ENCODE results near the gene RANGAP1.
A peak's percentile ranks its signal among the peaks of the same experiment; 100 is the strongest.
"Not testable (repeated sequence)": the region's sequence is repeated elsewhere in the genome, so short reads cannot be mapped to it uniquely, and the experiment has no call there.

RANGAP1 gene

GRCh38 chr22:41308054-41308453 is 22.1 kb upstream of the RANGAP1 start:
- Mint-ChIP-seq H3K27me3 (no peaks in the 10 kb centered on the region), H3K36me3 (peaks cover 37% of the 10 kb centered on the region), H3K27ac (no peak overlapping the region), H3K9me3 (no peaks in the 10 kb centered on the region), H3K4me3 (no peak overlapping the region), H3K4me1 (peaks cover 40% of the 10 kb centered on the region)
- no peak for ATAC-seq

- H3K9me3 Mint-ChIP-seq: no peaks in the 10 kb centered on the region
- no peak overlapping the region for H3K4me3 Mint-ChIP-seq
- no peak for ATAC-seq
- H3K36me3 Mint-ChIP-seq: peaks cover 29% of the 10 kb centered on the region
- no peak overlapping the region for H3K27ac Mint-ChIP-seq
- peaks cover 41% of the 10 kb centered on the region for H3K4me1 Mint-ChIP-seq
- no peaks in the 10 kb centered on the region for H3K27me3 Mint-ChIP-seq
These were observed 19.7 kb upstream of the RANGAP1 start for GRCh38 chr22:41305646-41306045.

- H3K4me3 Mint-ChIP-seq: peak overlapping the region; percentile 78
- no peak for ATAC-seq
- no peaks in the 10 kb centered on the region for H3K27me3 Mint-ChIP-seq
- no peaks in the 10 kb centered on the region for H3K9me3 Mint-ChIP-seq
- H3K27ac Mint-ChIP-seq: peak overlapping the region; percentile 74
- peaks cover 34% of the 10 kb centered on the region for H3K4me1 Mint-ChIP-seq
- peaks cover 12% of the 10 kb centered on the region for H3K36me3 Mint-ChIP-seq
These were observed 16.8 kb upstream of the RANGAP1 start for GRCh38 chr22:41302811-41303210.

- Mint-ChIP-seq H3K27me3 (no peaks in the 10 kb centered on the region), H3K4me3 (peak overlapping the region; percentile 78), H3K9me3 (no peaks in the 10 kb centered on the region), H3K27ac (peak overlapping the region; percentile 74), H3K4me1 (peaks cover 30% of the 10 kb centered on the region), H3K36me3 (peaks cover 6% of the 10 kb centered on the region)
- peak; percentile 9 for ATAC-seq
These were observed 16.2 kb upstream of the RANGAP1 start for GRCh38 chr22:41302021-41302767.

DNA sequence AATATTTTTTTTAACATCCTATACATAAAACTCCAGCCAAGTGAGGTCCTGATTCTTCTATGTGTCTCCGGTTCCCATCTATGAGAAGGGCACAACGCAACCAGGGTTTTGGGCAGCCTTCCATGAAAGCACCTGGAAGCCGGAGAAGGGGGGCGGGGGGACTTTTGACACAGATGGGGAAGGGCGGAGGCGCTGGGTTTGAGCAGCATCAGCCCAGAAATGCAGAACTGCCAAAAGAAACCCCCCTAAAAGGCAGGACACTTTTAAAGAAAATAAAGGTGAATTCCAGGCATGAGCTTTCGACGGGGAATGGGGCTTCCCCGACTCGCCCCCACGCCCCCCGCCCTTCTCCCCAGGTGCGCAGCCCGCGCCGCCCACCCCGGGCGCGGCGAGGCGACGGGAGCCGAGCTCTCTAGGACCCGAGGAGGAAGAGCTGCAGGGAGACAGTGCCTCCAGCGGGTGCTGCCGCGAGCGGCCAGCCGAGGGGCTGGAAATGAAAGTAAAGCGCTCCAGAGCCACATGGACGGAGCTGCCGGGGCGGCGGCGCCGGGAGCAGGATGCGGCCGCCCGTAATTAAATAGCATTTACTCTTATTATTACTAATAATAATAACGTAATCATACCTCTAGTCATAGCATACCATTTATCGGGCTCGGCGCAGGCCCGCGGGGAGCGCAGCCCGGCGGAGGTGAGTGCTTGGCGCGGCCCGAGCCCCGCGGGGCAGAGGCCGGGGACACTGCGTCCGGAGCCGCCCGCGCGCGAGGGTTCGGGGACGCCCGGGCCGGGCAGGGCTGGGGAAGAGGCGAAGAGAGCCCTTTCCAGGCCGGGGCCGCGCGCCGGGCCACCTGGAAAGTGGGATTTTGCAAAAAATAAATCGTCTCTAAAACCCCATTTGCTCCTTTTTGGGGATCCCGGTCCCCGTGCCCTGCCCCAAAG is 15.4 kb upstream of the RANGAP1 start, which contains the start of gene ZC3H7B:
TSS of gene ZC3H7B (plus strand) at position 441 of the 936 bp plus-strand sequence. CDS start 19,136 bp downstream, outside the sequence.
- Mint-ChIP-seq H3K9me3 (no peaks in the 10 kb centered on the region), H3K4me1 (peaks cover 28% of the 10 kb centered on the region), H3K27me3 (no peaks in the 10 kb centered on the region), H3K4me3 (peak within 1 kb of the TSS; percentile 78), H3K27ac (peak within 1 kb of the TSS; percentile 74), H3K36me3 (peaks cover 5% of the 10 kb centered on the region)
- peak; percentile 97 for ATAC-seq

- Mint-ChIP-seq H3K27ac (peak overlapping the region; percentile 74), H3K9me3 (no peaks in the 10 kb centered on the region), H3K4me1 (peaks cover 28% of the 10 kb centered on the region), H3K27me3 (no peaks in the 10 kb centered on the region), H3K4me3 (peak overlapping the region; percentile 77), H3K36me3 (peaks cover 5% of the 10 kb centered on the region)
- ATAC-seq: no peak
These were observed 14.7 kb upstream of the RANGAP1 start for GRCh38 chr22:41300661-41301060.

DNA sequence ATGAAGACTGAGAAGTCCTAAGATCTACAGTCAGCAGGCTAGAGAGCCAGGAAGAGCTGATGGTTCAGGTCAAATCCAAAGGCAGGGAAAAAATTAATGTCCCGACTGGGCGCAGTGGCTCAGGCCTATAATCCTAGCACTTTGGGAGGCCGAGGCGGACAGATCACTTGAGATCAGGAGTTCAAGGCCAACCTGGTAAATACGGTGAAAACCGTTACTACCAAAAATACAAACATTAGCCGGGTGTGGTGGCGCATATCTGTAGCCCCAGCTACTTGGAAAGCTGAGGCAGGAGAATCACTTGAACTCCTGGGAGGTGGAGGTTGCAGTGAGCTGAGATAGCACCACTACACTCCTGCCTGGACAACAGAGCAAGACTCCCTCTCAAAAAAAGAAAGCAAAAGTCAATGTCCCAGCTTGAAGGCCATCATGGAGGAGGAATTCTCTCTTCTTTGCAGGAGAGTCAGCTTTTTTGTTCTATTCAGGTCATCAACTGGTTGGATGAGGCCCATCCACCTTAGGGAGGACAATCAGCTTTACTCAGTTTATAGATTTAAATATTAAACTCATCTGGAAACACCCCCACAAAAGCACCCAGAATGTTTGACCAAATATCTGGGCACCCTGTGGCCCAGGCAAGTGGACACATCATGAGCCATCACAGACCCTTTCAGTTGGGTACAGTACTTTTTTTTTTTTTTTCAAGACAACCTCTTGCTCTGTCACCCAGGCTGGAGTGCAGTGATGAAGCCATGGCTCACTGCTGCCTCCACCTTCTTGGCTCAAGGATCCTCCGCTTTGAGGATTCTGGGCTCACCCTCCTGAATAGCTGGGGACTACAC is 11.1 kb upstream of the RANGAP1 start:
- no peak for ATAC-seq
- H3K4me3 Mint-ChIP-seq: no peak overlapping the region
- H3K27ac Mint-ChIP-seq: no peak overlapping the region
- H3K9me3 Mint-ChIP-seq: no peaks in the 10 kb centered on the region
- no peaks in the 10 kb centered on the region for H3K36me3 Mint-ChIP-seq
- H3K4me1 Mint-ChIP-seq: peaks cover 8% of the 10 kb centered on the region
- no peaks in the 10 kb centered on the region for H3K27me3 Mint-ChIP-seq

DNA sequence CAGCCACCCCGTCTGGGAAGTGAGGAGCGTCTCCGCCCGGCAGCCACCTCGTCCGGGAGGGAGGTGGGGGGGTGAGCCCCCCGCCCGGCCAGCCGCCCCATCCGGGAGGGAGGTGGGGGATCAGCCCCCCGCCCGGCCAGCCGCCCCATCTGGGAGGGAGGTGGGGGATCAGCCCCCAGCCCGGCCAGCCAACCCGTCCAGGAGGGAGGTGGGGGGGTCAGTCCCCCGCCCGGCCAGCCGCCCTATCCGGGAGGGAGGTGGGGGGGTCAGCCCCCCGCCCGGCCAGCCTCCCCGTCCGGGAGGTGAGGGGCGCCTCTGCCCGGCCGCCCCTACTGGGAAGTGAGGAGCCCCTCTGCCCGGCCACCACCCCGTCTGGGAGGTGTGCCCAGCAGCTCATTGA is 8.8 kb upstream of the RANGAP1 start:
- H3K27ac Mint-ChIP-seq, H3K27me3 Mint-ChIP-seq, ATAC-seq, H3K9me3 Mint-ChIP-seq, H3K4me1 Mint-ChIP-seq, H3K36me3 Mint-ChIP-seq, H3K4me3 Mint-ChIP-seq: not testable (repeated sequence)

GRCh38 chr22:41290262-41291221 is 4.6 kb upstream of the RANGAP1 start:
- no peak for ATAC-seq
- H3K36me3 Mint-ChIP-seq: no peaks in the 10 kb centered on the region
- H3K9me3 Mint-ChIP-seq: no peaks in the 10 kb centered on the region

GRCh38 chr22:41289671-41290070 is 3.7 kb upstream of the RANGAP1 start:
- Mint-ChIP-seq H3K9me3 (no peaks in the 10 kb centered on the region), H3K27ac (no peak overlapping the region), H3K4me3 (no peak overlapping the region), H3K4me1 (peaks cover 7% of the 10 kb centered on the region), H3K36me3 (no peaks in the 10 kb centered on the region), H3K27me3 (no peaks in the 10 kb centered on the region)
- ATAC-seq: no peak

More at GRCh38 chr22:41290262-41291221, 4.6 kb upstream of the RANGAP1 start:
- H3K27me3 Mint-ChIP-seq: no peaks in the 10 kb centered on the region
- H3K4me3 Mint-ChIP-seq: no peak overlapping the region
- H3K27ac Mint-ChIP-seq: no peak overlapping the region
- peaks cover 7% of the 10 kb centered on the region for H3K4me1 Mint-ChIP-seq

DNA sequence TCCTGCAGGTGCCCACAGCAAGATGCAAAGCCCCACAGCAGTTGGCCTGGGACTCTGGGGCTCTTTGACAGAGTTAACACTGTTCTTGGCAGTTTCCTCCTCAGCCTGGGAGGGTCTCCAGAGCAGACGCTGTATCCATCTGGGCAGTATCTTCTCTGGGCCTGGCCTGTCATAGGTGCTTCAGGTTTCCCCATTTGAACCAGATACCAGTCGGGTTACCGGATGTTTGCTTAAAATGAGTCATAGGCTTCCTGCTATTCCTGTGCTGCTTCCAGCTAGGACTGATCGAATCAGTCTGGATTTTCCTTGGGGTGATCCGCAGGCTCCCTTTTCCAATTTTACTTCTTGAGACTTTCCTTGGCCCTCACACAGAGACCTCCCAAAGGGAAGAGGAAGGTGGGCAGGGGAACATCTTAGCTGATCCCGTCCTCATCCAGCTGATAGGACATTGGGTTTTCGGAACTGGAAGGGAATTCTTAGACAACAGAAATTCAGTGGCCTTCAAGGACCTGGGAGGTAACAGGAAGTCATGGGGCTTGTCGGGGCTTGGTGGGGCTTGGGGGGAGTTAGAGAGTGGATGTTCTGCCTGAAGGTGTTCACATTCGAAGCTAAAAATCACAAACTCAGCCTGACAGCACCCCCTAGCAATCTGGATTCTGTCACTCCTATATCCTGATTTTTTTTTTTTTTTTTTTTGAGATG is 2.4 kb upstream of the RANGAP1 start:
- Mint-ChIP-seq H3K36me3 (peaks cover 4% of the 10 kb centered on the region), H3K27me3 (no peaks in the 10 kb centered on the region), H3K9me3 (no peaks in the 10 kb centered on the region), H3K4me1 (peaks cover 11% of the 10 kb centered on the region), H3K27ac (peak overlapping the region; percentile 45), H3K4me3 (peak overlapping the region; percentile 49)
- no peak for ATAC-seq

DNA sequence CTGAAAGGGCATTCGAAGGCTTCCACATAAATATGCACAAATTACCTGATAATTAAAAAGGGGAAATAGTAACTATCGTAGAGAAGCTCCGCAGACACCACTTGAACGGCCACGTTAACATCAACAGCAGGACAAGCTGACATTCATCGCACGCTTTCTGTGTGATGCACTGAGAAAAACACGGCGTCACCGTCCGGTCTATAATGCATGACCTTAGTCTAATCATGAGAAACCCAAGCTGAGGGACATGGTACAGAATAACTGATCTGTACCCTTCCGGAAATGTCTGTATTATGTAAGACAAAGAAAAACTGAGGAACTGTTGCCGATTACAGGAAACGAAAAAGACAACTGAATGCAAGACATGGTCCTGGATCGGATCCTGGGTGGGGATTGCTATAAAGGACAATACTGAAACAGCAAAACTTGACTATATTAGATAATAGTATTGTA is 678 bp upstream of the RANGAP1 start:
- Mint-ChIP-seq H3K4me1 (peaks cover 20% of the 10 kb centered on the region), H3K9me3 (no peaks in the 10 kb centered on the region), H3K27ac (peak overlapping the region; percentile 93), H3K4me3 (peak overlapping the region; percentile 90), H3K27me3 (no peaks in the 10 kb centered on the region), H3K36me3 (peaks cover 14% of the 10 kb centered on the region)
- ATAC-seq: peak; percentile 55

DNA sequence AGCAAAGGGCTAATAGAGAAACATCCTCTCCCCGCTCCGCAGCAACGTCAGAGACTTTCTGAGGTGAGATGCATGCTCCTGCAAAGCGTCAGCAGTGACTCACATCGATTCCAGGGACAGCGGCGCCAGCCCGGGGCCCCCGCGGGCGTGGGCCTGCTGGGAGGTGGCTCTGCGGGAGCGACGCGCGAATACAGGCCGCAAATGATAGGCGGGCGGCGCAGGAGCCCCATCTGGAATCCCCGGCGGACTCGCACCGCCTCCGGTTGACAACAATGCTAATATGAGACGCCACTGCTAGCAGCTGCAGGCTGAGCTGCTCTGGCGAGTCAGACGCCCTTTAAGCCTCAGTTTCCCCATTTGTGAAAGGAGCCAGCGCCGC is 557 bp downstream of the RANGAP1 start:
- Mint-ChIP-seq H3K36me3 (peaks cover 24% of the 10 kb centered on the region), H3K4me3 (peak overlapping the region; percentile 90)

More for the DNA sequence above, 557 bp downstream of the RANGAP1 start:
- Mint-ChIP-seq H3K27me3 (no peaks in the 10 kb centered on the region), H3K27ac (peak overlapping the region; percentile 93), H3K4me1 (peaks cover 31% of the 10 kb centered on the region), H3K9me3 (no peaks in the 10 kb centered on the region)
- ATAC-seq: peak; percentile 46

All from stimulated activated memory B cell treated with anti-CD40 and anti-IgM and Interleukin-4, amounts not matched to agents 10 μg/mL and 1 μg/mL and 100 μg/mL, for 72 hours (primary cell).